Activated CD8-positive, alpha-beta memory T cell treated with anti-CD3 and anti-CD28 coated beads, Interleukin-2, amount 50 U/mL, for 24 hours (primary cell): ENCODE measurements around the gene KRT80.

Source experiments
- DNase-seq: peaks from one replicate; pipeline ENCODE4 v3.0.0-alpha.2; 2020; ENCODE audit errors: extremely low read depth

The KRT80 gene

DNA sequence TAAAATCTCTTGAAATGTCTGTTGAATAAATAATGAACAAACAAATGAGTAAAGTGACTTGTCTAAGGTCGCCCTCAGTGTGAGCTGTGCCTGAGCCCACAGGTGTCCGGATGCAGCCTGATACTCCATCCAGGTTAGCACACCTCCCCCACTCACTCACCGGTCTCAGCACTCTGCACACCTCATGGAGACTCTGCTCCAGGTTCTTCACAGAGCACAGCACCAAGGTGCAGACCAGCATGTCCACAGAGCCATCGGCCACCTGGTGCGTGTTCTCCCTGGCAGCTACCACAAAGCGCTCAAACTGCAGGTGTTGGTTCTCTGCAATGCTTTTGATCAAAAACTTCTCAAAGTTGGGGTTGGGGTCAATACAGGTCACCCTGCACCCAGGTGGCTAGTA, 37.1 kb upstream of the KRT80 start:
- no peak for DNase-seq

DNA sequence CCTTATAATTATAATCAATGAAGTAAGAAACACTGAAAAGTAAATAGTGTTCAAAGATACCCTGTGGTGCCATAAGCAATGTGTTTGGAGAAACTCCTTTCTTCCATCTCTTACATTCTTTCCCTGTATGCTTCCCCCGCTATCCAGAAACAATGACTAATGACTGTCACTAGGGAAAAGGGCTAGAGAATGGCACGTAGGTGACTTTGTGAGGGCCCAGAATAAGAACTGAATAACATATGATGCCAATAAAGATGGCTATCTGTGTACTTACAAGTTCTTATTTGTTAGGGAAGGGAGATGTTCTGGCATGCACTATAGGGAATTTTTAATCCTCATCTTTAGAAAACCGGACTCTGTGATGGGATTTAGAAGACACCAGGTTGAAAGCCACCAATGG, 36.6 kb upstream of the KRT80 start:
- DNase-seq = no peak

DNA sequence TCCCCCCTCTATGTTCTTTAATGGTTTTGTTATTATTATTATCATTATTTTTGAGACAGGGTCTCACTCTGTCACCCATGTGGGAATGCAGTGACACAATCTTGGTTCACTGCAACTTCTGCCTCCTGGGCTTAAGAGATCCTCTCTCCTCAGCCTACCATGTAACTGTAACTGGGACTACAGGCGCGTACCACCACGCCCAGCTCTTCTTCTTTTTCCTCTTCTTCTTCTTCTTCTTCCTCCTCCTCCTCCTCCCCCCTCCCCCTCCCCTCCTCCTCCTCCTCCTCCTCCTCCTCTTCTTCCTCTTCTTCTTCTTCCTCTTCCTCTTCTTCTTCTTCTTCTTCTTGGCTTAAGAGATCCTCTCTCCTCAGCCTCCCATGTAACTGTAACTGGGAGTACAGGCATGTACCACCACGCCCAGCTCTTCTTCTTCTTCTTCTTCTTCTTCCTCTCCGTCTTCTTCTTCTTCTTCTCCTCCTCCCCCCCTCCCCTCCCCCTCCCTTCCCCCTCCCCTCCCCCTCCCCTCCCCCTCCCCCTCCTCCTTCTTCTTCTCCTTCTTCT, 35.9 kb upstream of the KRT80 start:
- no peak for DNase-seq

DNA sequence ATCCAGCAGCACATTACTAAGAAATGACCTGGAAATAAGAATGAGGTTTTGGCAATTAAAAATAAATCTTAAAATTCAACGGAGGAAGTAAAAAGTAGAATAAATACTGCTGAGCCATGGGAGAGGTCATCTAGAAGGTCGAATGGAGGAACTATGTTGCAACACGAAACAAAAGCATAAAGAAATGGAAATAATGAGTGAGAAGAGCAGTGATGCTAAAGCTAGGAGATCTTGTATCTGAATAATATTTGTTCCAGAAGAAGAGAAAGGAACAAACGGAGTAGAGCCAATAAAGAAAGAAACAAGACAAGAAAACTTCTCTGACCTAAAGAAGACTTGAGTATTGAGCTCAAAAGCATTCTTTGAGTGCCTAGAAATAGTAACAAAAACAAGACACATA, 34.6 kb upstream of the KRT80 start:
- no peak for DNase-seq

DNA sequence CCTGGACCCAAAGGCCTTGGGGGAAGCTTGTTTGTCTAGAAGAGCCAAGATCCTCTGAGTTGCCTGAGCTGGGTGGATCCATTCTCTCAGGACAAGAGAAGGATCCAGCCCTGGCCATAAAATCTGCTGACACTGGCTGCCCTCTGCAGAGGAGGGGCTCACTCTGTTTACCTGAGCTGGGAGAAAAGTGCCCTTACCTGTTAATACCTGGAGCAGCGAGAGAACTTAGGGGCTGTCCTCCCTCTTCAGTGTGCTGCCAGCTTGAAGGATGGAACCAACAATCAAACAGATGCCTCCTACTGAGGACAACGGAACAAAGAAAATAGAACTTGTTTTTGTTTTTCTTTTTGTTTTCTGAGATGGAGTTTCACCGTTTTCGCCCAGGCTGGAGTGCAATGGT, 33.9 kb upstream of the KRT80 start:
- DNase-seq = no peak

DNA sequence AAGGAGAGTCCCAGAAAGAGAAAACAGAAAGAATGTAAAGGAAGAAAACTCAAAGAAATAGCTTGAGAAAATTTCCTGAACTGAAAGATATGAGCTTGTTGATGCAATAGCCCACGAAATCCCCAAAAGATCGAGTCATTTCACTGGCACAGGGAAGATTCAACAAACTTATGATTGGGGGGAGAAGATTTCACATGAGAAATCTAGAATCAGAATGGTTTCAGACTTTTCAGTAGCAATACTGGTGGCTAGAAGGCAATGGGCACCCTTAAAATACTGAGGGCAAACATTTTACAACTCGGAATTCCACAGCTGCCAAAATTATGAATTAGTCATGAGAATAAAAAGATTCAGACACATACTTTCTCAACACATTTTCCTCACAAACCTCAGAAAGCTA, 32.3 kb upstream of the KRT80 start:
- no peak for DNase-seq

DNA sequence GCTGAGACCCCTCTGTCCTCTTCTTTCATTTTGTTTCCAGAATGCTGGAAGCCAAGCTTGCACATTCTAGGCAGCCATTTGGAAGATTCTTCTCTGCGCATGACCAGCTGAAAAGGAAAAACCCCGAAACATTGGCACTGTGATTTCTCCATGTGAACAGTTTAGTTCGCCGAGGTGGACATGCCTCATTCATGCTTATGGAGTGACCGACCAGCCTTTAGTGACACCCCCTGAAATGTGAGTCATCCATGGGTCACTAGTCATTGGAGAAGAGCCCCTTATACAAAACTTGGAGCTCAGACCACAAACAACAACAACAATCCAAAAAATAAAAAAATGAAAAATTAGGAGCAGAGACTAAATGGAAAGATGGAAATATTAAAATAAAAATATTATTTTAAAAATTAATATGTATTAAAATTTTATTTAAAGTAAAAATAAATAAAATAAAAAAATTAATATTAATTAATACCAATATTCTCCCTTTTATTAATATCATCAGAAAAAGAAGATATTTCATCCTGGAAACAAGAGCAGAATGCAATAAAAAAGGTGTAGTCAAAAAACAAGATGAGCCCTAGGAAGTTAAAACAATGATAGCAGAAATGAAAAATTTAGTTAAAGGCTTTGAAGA, 31.7 kb upstream of the KRT80 start:
- DNase-seq = no peak

DNA sequence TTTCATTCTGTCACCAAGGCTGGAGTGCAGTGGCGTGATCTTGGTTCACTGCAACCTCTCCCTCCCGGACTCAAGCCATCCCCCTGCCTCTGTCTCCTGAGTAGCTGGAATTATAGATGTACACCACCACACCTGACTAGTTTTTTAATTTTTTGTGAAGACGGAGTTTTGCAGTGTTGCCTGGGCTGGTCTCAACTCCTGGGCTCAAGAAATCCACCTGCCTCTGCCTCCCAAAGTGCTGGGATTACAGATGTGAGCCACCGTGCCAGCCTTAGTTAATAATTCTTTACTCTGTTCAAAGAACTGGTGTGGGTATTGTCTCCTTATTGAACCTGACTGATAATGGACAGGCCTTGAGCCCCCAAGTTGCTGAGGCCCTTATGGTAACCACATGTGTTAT, 30.9 kb upstream of the KRT80 start:
- DNase-seq = no peak

DNA sequence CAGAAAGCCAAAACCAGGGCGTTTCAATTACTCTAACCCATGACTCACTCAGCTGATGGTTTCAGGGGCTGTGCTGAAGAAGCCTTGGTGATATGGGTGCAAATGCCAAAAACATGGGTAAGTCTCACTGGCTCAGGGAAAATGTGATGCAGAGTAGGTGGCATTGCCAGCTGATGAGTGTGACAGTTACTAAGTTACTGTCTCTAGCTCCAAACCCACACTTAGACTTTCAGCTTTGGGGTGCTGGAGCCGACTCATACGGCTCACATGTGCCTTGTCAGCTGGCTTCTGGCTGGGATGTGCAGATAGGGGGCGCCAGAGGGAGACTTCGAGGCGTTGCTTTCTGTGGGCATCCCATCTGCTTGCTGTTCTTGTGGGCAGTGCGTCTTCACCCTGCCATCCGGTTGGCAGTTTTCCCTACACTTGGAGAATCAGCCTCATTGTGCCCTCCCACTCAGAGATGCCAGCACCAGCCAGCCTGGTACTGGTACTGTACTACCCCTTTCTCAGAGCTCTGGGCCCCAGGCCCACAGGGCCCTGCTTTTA, 30.2 kb upstream of the KRT80 start:
- peak; percentile 51 for DNase-seq

DNA sequence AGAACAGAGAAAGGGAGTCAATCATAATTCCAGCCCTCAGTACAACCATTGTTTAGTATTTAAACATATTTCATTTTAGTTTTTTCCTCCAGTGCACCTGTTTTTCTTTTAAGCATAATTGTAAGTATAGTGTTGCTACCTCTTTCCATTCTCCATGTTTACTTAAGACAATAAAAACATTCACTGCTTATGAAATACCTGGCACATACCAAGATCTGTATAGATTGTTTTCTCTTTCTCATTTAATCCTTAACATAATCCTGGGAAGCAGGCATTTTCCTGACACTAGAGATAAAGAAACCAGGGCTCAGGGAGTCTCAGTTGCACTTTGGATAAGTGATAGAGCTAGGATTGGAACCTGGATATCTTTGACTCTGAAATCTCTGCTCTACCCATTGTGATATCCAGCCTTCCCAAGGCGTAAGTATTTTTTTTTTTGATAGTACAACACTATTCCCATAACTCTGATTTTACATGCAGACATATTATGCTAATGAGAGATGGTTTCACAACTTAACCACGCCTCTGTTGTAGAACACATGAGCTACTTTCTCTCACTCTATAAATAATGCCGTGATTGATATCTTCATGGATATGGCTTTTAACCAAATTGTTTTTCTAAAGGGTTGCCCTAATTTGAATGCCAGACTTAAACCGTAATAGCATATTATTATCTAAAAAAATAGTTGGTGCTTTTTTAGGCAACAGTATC, 29.4 kb upstream of the KRT80 start:
- DNase-seq = no peak

DNA sequence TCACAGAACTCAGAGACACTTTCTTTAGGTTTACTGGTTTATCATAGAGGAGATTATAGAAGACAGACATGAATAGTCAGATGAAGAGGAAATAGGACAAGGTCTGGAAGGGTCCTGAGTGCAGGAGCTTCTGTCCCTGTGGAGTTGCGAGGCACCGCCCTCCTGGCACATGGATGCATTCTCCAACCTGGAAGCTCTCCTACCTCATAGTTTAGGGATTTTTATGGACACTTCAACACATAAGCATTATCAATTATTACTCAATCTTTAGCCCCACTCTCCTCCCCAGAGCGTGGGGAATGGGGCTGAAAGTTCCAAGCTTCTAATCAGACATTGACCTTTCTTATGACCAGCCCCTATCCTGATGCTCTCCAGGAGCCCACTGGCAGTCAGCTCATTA, 28.7 kb upstream of the KRT80 start:
- no peak for DNase-seq

DNA sequence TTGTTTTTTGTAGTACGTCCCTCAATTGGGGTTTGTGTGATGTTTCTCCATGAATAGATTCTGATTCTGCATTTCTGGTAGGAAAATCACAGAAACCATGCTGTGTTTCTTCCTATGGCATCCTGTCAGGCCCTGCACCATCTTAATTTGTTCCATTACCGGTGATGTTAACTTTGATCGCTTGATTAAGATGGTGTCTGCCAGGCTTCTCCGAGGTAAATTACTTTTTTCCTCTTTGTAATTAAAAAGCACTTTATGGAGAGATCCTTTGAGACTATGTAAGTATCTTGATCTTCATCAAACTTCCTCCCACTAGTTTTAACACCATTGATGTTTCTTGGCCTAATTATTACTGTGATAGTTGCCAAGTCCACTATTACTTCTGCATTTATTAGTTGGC, 26.2 kb upstream of the KRT80 start:
- DNase-seq = no peak

DNA sequence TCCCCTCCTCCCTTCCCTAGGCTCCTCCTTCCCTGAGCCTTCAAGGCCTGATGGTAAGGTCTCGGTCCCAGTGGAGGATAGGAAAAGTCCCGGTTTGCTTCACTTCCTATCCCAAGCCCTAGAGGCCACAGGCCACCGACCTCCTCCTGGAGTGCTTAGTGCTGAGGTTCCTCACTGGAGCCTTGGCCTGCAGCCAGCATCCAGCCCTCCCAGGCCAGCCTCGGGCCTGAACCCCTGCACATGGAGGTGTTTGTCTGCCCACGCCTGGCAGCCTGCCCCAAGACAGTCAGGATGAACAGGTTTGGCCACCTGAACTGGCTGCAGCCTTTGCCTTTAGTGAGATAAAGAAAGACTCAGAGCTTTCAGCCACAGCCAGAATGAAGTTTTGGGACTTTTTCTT, 25.4 kb upstream of the KRT80 start:
- DNase-seq = no peak

DNA sequence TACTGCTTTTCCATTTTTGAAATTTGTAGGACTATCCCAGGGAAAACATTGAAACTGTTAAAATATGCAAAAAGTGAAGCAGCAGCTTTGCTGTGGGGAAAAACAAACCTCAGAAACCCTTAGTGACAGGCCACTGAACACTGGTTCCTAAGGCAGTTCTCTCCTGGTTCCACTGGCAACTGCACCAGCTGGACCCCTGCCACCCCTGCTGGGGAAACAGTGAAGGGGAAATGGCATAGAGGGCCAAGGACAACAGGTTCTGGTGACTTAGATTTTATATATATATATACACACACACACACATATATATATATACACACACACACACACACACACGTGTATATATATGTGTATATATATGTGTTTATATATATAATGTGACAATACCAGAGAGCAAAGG, 25.0 kb upstream of the KRT80 start:
- DNase-seq = no peak

DNA sequence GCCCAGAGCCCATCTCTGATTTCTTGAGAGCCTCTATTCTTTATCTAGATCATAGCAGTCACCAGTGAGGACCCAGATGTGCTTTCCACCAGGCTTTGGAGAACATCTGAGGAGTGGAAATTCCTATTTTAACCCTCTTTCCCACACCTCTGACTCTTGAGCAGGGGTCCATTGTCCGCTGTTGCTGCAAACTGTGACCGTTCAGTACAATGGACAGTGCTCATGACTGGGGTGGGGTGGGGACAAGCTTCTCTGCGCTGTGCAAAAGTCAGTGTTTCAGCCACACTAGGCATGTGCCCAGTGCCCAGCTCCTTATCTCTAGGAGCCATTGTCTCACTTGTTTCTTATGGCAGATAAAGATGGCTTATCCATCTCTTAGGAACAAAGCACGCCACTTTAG, 24.3 kb upstream of the KRT80 start:
- no peak for DNase-seq

DNA sequence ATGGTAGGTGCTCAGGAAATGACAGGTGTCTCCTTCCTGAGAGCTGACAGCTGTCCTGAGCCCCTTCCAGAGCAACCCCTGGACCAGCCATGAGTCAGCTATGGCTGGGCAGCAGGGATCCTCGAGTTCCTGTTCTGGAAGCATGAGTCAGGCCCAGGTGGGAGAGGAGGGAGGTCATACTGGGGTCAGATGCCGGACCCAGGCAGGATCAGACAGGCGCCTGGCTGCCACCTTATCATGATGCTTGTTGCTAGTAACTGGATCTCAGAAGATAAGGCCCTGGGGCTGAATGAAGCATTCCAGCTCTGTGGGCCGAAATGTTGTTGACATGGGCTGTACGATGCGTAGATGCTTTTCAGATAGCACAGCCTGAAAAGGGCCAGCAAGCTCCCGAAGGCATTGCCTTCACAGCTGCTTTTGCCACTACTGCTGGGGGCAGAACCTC, 23.8 kb upstream of the KRT80 start:
- no peak for DNase-seq

DNA sequence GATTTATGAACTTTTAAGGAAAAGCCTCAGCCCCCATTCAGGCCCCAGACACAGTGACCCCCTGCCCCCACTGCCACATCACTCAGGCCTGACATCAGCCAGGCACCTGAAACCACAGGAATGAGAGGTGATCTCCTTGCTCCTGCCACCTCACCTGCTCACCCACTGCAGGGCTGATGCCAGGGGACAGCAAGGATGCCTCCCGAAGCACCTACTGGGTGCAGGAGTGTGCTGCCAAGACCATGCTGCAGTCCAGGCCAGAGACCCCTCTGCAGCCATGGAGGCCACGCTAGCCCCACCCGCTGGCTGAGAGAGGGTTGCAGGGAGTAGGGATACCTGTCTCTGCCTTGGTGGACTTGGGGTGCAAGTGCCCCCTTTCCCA, 22.6 kb upstream of the KRT80 start:
- DNase-seq = no peak

DNA sequence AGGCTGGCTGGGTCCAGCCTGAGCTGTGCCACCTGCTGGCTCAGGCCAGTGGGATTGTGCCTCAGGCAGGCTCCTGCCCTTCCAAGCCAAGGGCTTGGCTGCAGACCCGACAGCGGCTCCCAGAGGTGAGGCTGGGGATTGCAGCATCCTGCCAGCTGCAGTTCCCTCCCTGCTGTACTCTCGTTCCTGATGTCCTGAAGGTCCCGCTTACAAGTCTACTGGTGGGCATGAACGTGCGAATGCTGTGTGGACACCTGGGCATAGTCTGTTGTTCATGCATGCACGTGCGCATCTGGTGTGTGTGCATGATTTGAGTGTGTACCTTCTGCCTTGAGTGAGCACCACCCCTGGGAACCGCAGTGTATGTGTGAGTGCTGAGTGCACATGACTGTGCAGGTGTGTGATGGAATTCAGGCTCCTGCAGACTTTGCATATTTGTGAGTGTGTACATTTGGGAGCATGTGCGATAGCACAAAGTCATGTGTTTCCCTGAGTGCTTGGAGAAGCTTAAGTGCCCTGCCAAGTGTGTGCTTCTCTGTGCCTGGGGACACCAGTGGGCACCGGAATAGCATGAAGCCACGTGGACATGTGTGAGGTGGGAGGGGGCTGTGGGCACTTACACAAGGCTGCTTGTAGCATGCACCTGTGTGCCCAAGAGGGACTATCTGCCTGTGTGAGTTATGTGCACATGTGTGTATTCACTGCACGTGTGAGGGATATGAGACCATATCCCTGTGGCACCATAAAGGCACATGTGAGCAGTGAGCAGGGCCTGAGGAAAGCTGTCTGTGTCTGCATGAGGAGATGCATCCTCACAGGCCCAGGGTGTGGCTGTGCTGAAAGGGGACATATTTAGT, 22.0 kb upstream of the KRT80 start:
- DNase-seq = peak; percentile 19

DNA sequence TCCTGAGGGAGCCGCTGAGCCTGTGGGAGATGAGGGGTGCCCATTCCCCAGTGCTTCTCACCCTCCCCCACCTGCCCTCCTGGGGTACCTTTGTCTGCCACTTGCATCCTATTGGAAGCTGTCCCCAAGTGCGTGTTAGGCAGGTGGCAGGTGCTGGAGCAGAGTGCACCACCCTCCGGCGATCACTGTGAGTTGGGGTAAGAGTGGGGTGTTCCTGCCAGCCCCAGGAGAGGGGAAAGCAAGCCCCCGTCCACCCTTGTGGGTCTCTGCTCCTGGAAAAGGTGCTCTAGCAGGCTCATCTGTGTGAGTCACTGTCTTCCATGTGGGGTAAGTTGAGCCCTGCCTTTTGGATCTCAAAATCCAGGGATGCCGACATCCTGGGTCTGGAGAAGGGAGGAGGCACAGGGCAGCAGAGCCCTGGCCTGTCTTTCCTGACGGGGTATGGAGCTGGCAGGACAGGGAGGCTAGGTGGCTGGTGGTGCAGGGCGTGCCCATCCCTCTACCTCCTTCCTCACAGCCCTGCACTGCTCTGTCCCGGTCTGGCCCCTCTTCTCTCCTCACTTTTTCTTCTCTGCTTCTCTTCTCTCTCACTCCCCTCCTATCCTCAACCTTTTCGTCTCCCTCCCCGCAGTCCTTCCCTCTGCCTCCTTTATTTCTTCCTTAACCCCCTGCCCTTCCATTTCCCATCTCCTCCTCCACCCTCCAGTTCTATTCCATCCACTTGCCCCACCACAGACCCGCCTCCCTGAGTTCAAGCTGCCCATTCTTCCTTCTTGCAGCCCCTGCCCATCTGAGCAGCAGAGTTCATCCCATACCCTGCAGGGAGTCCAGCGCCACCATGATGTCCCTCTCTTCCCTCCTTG, 21.1 kb upstream of the KRT80 start:
- no peak for DNase-seq

DNA sequence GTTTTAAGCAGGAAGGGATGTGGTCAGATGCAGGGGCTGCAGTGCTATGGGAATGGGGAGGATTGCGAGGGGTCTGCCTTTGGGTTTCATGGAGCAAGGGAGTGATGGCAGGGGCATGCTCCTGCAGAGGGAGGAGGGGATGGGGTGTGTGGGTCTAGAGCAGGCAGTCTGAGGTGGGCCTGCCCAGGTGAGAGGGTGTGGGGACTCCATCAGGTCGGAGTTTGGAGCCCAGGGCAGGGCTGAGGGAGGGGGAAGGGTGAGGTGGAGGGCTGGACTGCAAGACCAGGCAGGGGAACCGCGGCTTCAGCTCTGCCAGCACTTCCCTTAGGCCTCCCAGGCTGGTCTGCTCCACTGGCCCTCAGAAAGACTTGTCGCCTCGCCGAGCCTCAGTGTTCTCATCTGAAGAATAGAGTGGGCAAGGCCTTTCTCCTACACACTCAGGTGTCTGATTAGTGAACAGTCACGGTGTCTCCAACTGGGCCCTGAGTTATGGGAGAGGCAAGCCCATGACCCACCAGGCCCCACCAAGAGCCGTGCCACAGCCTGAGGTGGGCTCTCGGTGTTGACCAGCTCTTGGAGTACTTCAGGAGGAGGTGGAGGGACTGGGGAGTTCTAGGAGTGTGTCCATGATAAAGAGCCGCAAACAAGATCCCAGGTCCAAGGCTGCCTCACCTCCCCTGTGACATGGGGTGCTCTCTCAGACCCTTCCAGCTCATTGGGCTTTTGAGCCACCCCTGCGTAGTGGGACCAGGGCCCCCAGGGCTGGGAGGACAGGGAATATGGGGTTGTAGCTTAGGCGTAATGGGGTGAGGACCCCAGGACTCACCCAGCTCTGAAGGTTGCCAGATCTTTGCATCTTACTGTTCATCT, 20.1 kb upstream of the KRT80 start:
- no peak for DNase-seq
